SK-N-SH treated with all-trans-retinoic acid at 6 μM for 48 hours (cell line): ENCODE data around the gene DYSF.

ENCODE experiments used
- ARNTL ChIP-seq: fragments of 450-650 bp; formaldehyde crosslinking; IDR thresholded peaks from 2 replicates; pipeline ENCODE4 v1.5.0; 2020; ENCODE audit warnings: low read depth, mild to moderate bottlenecking, moderate library complexity, borderline replicate concordance
- CREB5 ChIP-seq: fragments of 250-450 bp; sonication (Bioruptor Pico); IDR thresholded peaks from 2 replicates; pipeline ENCODE4 v1.5.1; 2020; ENCODE audit warnings: low read depth, mild to moderate bottlenecking, moderate library complexity
- CSDC2 ChIP-seq: fragments of 250-450 bp; sonication (Bioruptor Pico); IDR thresholded peaks from 2 replicates; pipeline ENCODE4 v1.5.0; 2020; ENCODE audit warnings: mild to moderate bottlenecking, moderate library complexity
- GLIS3 ChIP-seq: fragments of 250-450 bp; sonication (Bioruptor Pico); IDR thresholded peaks from 2 replicates; pipeline ENCODE4 v1.5.0; 2020; ENCODE audit warnings: mild to moderate bottlenecking, moderate library complexity
- PATZ1 ChIP-seq: fragments of 250-450 bp; sonication (Bioruptor Pico); IDR thresholded peaks from 2 replicates; pipeline ENCODE4 v1.8.0; 2020; ENCODE audit warnings: mild to moderate bottlenecking, moderate library complexity, borderline replicate concordance
- PPARA ChIP-seq: fragments of 250-450 bp; sonication (Bioruptor Pico); IDR thresholded peaks from 2 replicates; pipeline ENCODE4 v1.5.0; 2020; ENCODE audit warnings: mild to moderate bottlenecking, borderline replicate concordance
- RARB ChIP-seq: fragments of 250-450 bp; sonication (Bioruptor Pico); IDR thresholded peaks from 2 replicates; pipeline ENCODE4 v1.8.0; 2021; ENCODE audit warnings: mild to moderate bottlenecking, moderate library complexity
- TCF4 ChIP-seq: fragments of 250-450 bp; sonication (Bioruptor Pico); IDR thresholded peaks from 2 replicates; pipeline ENCODE4 v1.8.0; 2021; ENCODE audit warnings: mild to moderate bottlenecking, moderate library complexity, borderline replicate concordance
- TOX ChIP-seq: fragments of 250-450 bp; sonication (Bioruptor Pico); IDR thresholded peaks from 2 replicates; pipeline ENCODE4 v1.8.0; 2021; ENCODE audit warnings: mild to moderate bottlenecking, moderate library complexity, borderline replicate concordance
- TSHZ2 ChIP-seq: fragments of 250-450 bp; sonication (Bioruptor Pico); IDR thresholded peaks from 2 replicates; pipeline ENCODE4 v1.5.0; 2020; ENCODE audit warnings: mild to moderate bottlenecking, moderate library complexity
- ZFP3 ChIP-seq: fragments of 250-450 bp; sonication (Bioruptor Pico); IDR thresholded peaks from 2 replicates; pipeline ENCODE4 v1.5.0; 2020; ENCODE audit warnings: mild to moderate bottlenecking, moderate library complexity
- ZFP30 ChIP-seq: fragments of 450-650 bp; formaldehyde crosslinking; IDR thresholded peaks from 2 replicates; pipeline ENCODE4 v1.5.0; 2022; ENCODE audit warnings: mild to moderate bottlenecking, moderate library complexity
- ZNF565 ChIP-seq: fragments of 450-650 bp; formaldehyde crosslinking; conservative IDR thresholded peaks from 2 replicates; pipeline ENCODE4 v1.5.0; 2020; ENCODE audit warnings: low read depth, mild to moderate bottlenecking, moderate library complexity
- ZNF70 ChIP-seq: fragments of 450-650 bp; formaldehyde crosslinking; IDR thresholded peaks from 2 replicates; pipeline ENCODE4 v1.5.0; 2020; ENCODE audit warnings: mild to moderate bottlenecking, moderate library complexity

DNA sequence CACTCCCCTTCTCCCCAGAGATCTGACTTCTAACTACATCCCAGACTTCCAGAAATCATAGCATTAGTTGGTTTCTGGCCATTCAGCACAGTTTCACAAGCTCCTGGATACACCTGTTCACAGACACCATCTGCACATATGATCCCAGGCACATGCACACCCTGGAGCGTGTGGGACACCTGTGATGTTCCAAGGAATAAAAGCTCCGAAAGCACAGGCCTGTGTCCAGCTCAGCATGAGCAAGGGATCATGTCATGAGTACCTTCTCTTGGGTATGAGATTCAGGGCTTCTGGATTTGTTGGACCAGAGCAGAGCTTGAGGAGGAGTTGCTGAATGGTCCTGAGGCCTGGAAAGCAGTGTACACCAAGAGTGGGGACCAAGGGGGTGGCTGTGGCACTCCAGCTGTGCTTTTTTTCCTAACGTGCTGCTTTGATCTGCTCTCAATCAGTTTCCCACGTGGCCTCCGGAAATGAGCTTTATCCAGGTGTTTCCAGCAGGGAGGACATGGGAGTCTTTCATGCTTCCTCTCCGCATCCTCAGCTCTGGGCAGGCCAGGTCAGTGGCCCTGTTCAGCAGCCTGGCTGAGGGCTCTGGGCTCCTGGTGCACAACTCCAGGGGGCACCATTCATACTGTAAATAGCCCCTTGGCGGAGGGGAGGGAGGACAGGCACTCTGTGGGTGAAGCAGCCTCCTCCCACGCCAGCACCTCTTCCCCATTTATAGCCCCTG is 1.8 kb downstream of the DYSF start:
- TF ChIP-seq PATZ1 (no peak), TSHZ2 (no peak), ARNTL (CRISPR knock-in tag) (no peak), CREB5 (CRISPR knock-in tag) (no peak), GLIS3 (CRISPR knock-in tag) (no peak), ZFP3 (CRISPR knock-in tag) (no peak), TOX (CRISPR knock-in tag) (no peak), TCF4 (no peak), ZNF565 (no peak), CSDC2 (CRISPR knock-in tag) (no peak), PPARA (CRISPR knock-in tag) (no peak), ZFP30 (CRISPR knock-in tag) (no peak), RARB (CRISPR knock-in tag) (no peak), ZNF70 (no peak)
